Pancreas (tissue), 10 donors: ENCODE results near the gene PRAMEF14. TPM values are rescaled to one million over a fixed set of nuclear protein-coding genes. Genes with fewer than 3 reads are reported as not detected.
A peak's percentile ranks its signal among the peaks of the same experiment; 100 is the strongest.
"Not testable (repeated sequence)": the region's sequence is repeated elsewhere in the genome, so short reads cannot be mapped to it uniquely, and the experiment has no call there.

Experiments used
- ATAC-seq, 4 donors: fragments of 200-7000 bp; cut with Tn5 transposase; one replicate each; pipeline versions ENCODE4 v1.8.0 to v1.9.1; 2020; ENCODE audit warnings: mild to moderate bottlenecking in 4 of 4, moderate library complexity in 4 of 4
- DNase-seq, 6 donors: peaks; one replicate each; pipeline ENCODE4 v3.0.0-alpha.2; 2020
- FAIRE-seq: peaks from 2 replicates; lab custom pipeline; 2012; peaks lifted over from hg19 to GRCh38; lab: Jason Lieb, UNC
- H3K27ac ChIP-seq, 4 donors: fragments of 200-600 bp; sonication (generic); 1 replicate in 3 of 4; 2 replicates in 1 of 4; pipeline versions ENCODE4 v1.5.0 to v1.8.0; 2020
- H3K27me3 ChIP-seq, 4 donors: fragments of 200-600 bp; one replicate each; pipeline ENCODE4 v1.8.0; 2021
- H3K36me3 ChIP-seq, 3 donors: fragments of 200-600 bp; sonication (generic) in 1 of 3; one replicate each; pipeline versions ENCODE4 v1.5.0 to v1.8.0; 2020 to 2021
- H3K4me1 ChIP-seq, 3 donors: fragments of 200-600 bp; one replicate each; pipeline ENCODE4 v1.8.0; 2021
- H3K4me3 ChIP-seq, 4 donors: fragments of 200-600 bp; sonication (generic) in 2 of 4; one replicate each; pipeline versions ENCODE4 v1.5.0 to v1.8.0; 2020 to 2021
- H3K9me3 ChIP-seq, 4 donors: fragments of 200-600 bp; one replicate each; pipeline ENCODE4 v1.8.0; 2021
- CTCF ChIP-seq, 4 donors: fragments of 200-600 bp; sonication (generic) in 3 of 4; IDR thresholded peaks; one replicate each; pipeline versions ENCODE4 v1.5.0 to v1.8.0; 2021; ENCODE audit warnings: antibody characterized with exemption in 4 of 4
- WGBS, 2 donors: extraction: QIAGEN DNeasy Blood & Tissue Kit; methylation state at CpG; one replicate each; pipeline ENCODE4 v1.1.7; 2013; 5-methylcytosine and 5-hydroxymethylcytosine counted together
- intact Hi-C, 3 donors: fragments of 100-400 bp; cut with DNase I; formaldehyde crosslinking; loops; one replicate each; pipeline versions ENCODE4 v1.11.1 to v1.14.2; 2022
- polyA plus RNA-seq, 2 donors: library from polyadenylated mRNA; stranded (reverse); fragments of 200-250 nt; gene quantifications; one replicate each; pipeline ENCODE4 v1.2.3, GENCODE V29; 2013
- total RNA-seq, 6 donors: library from RNA; stranded (reverse); fragmentation: NEBNext Ultra II Directional in 4 of 6; extraction: Animal tissue kit (Norgen Biotek cat#: 25700) in 4 of 6; gene quantifications; one replicate each; pipeline versions ENCODE4 v1.2.1 to v1.2.4, GENCODE V29; 2021 to 2023
- donor health status: healthy with polysubstance abuse.
- donor health status: DM: no; HTN: no; CAD: no; lungs with moderate emphysema.
- donor health status: DM: no; HTN: no; CAD: no.
- donor health status: control.
- donor health status: control.
- donor health status: Bipolar disorder and iron deficiency.
- donor health status: DM: yes; HTN: yes; CAD: no.
- donor health status: DM: no; HTN: no; CAD: no.
- donor health status: DM: no; HTN: no; CAD: no.
- donor health status: DM: yes; HTN: yes; CAD: no.

The PRAMEF14 gene
- total and polyA plus RNA-seq, 8 donors, result not detected

- FAIRE-seq, H3K9me3 ChIP-seq, H3K36me3 ChIP-seq, intact Hi-C loops, H3K27ac ChIP-seq, H3K4me3 ChIP-seq, ATAC-seq, H3K27me3 ChIP-seq, H3K4me1 ChIP-seq: not testable (repeated sequence)
- WGBS, 2 donors, result 4 to 5% methylated on average over 5 of the region's 5 CpGs
- TF ChIP-seq CTCF (IDR thresholded peaks at IDR 0.05), result peak in 1 of 4 donors; percentile 36
- DNase-seq, result peak in 1 of 6 donors; percentile 18
Observed at GRCh38 chr1:13356774-13357173, 9.8 kb upstream of the PRAMEF14 start.

DNA sequence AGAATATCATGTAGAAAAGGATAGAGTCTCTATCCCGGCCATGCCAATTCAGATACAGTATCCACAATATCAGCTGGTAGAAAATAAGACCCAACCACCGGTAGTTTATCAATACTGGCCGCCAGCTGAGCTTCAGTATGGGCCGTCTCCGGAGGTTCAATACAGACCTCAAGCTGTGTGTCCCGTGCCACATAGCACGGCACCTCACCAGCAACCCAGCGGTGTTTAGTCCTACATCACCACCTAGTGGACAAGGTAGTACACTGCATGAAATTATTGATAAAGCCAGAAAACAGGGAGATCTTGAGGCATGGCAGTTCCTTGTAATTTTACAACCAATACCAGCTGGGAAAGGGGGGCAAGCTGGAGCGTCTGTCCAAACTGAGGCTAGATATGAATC, 7.5 kb upstream of the PRAMEF14 start:
- H3K27ac ChIP-seq, intact Hi-C loops, ATAC-seq, H3K9me3 ChIP-seq, H3K27me3 ChIP-seq, H3K36me3 ChIP-seq, H3K4me3 ChIP-seq, FAIRE-seq, DNase-seq, H3K4me1 ChIP-seq: not testable (repeated sequence)
- WGBS, 2 donors, result 0% methylated on average over 1 of the region's 9 CpGs; no CpG with 5 or more reads in 1 of the 2 donors

DNA sequence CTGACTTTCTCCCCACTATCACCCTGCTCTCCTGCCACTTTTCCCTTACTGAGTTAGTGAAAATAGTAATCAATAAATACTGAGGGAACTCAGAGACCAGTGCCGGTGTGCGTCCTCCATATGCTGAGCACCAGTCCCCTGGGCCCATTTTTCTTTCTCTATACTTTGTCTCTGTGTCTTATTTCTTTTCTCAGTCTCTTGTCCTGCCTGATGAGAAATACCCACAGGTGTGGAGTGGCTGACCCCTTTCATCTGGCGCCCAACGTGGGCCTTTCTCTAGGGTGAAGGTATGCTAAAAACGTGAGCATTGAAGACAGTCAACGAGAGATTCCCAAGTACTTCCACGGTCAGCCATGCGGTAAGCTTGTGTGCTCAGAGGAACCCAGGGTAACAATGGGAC, 6.5 kb upstream of the PRAMEF14 start:
- H3K36me3 ChIP-seq, intact Hi-C loops, H3K4me1 ChIP-seq, H3K27me3 ChIP-seq, FAIRE-seq, DNase-seq, H3K27ac ChIP-seq, ATAC-seq, H3K9me3 ChIP-seq, H3K4me3 ChIP-seq: not testable (repeated sequence)
- 77 to 88% methylated on average over 6 to 8 of the region's 8 CpGs for WGBS, 2 donors

DNA sequence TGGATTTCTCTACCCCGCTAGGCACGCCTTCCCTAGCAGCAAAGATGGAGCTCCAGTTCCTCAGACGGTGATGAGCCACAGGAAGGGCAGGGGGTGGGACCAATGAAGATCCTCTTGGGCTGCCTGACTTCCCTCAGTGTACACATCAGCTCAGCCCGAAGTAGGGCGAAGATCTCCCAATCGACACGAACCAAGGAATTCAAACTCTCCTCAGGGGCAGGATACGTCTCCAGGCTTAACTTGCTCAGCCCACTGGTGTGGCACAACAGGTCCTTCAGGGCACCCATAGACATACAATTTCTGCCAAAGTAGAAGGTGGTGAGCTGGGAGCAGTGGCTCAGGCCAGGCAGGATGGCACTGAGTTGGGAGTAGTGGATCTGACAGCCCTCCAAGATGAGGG, 4.4 kb downstream of the PRAMEF14 start:
- FAIRE-seq, H3K27me3 ChIP-seq, intact Hi-C loops, H3K4me1 ChIP-seq, H3K4me3 ChIP-seq, H3K9me3 ChIP-seq, H3K27ac ChIP-seq, ATAC-seq, H3K36me3 ChIP-seq, DNase-seq: not testable (repeated sequence)
- 58 to 79% methylated on average over 8 of the region's 8 CpGs for WGBS, 2 donors

GRCh38 chr1:13315281-13315680, 31.7 kb downstream of the PRAMEF14 start, which contains the start of gene PRAMEF15:
TSS of gene PRAMEF15 (plus strand) at chr1:13315581. CDS start at chr1:13318408, 2,827 bp downstream.
- H3K27ac ChIP-seq, FAIRE-seq, DNase-seq, intact Hi-C loops, H3K9me3 ChIP-seq, H3K4me3 ChIP-seq, ATAC-seq, H3K4me1 ChIP-seq, H3K27me3 ChIP-seq, H3K36me3 ChIP-seq: not testable (repeated sequence)
- 47 to 66% methylated on average over 3 of the region's 4 CpGs for WGBS, 2 donors

DNA sequence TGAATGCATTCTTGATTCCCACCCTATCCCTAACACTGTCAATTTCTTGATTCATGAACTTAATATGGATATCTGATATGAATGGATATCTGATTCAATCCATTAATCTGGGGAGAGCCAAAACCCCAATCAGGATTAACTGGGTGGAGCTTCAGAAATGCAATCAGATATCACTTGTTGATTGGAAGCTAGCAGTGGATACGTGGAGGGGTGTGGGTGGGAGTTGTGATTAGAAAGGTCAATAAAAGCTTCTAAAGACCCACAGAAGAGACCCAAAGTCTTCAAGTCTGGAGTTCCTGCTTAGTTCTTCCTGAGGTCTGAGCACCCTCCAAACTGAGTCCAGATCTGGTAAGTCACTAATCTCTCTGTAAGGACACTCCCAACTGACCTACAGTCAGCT, 43.7 kb downstream of the PRAMEF14 start, which contains the start of gene PRAMEF33:
TSS of gene PRAMEF33 (plus strand) at position 301 of the 400 bp plus-strand sequence. CDS start 2,416 bp downstream, outside the sequence.
- H3K27ac ChIP-seq, H3K4me1 ChIP-seq, intact Hi-C loops, H3K27me3 ChIP-seq, H3K9me3 ChIP-seq, DNase-seq, FAIRE-seq, H3K4me3 ChIP-seq, H3K36me3 ChIP-seq, ATAC-seq: not testable (repeated sequence)
- WGBS, 2 donors, result no CpG with 5 or more reads among the region's 1 CpG

- intact Hi-C loops, DNase-seq, H3K9me3 ChIP-seq, FAIRE-seq, H3K27ac ChIP-seq, H3K27me3 ChIP-seq, H3K36me3 ChIP-seq, H3K4me3 ChIP-seq, H3K4me1 ChIP-seq, ATAC-seq: not testable (repeated sequence)
Observed at GRCh38 chr1:13302197-13302596, 44.7 kb downstream of the PRAMEF14 start.

- intact Hi-C loops, FAIRE-seq, ATAC-seq: not testable (repeated sequence)
Observed at GRCh38 chr1:13298699-13299098, 48.2 kb downstream of the PRAMEF14 start.

DNA sequence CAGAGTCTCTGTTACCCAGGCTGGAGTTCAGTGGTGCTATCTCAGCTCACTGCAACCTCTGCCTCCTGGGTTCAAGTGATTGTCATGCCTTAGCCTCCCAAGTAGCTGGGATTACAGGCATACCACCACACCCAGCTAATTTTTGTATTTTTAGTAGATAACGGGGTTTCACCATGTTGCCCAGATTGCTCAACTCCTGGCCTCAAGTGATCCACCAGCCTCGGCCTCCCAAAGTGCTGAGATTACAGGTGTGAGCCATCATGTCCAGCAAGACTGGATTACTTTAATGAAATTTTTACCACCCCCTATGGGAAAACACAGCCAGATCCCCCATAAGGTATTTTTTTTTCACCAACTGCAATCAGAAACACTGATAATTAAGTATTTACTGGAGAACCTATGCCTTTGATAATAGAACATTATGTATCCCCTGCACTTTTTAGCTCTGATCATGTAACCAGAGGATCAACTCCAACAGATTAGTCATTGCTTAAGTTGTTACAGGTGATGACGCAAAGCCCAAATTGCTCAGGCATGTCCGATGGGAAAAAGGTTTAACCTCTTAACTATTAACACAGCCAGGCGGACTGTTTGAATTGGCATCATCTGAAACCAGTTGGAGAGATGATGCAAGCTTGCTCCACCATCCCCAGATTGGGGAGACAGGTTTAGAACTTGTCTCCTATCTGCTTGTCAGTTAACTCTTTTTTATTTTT, 49.6 kb downstream of the PRAMEF14 start:
- DNase-seq, intact Hi-C loops, FAIRE-seq, H3K27me3 ChIP-seq, ATAC-seq, H3K4me1 ChIP-seq, H3K36me3 ChIP-seq, H3K4me3 ChIP-seq, H3K27ac ChIP-seq, H3K9me3 ChIP-seq: not testable (repeated sequence)
- WGBS, 2 donors, result 83 to 91% methylated on average over 2 of the region's 5 CpGs

More at GRCh38 chr1:13298699-13299098, 48.2 kb downstream of the PRAMEF14 start:
- not testable (repeated sequence) for H3K4me1 ChIP-seq, H3K27me3 ChIP-seq, H3K9me3 ChIP-seq, DNase-seq, H3K4me3 ChIP-seq, H3K27ac ChIP-seq, H3K36me3 ChIP-seq
- 83 to 89% methylated on average over 2 to 11 of the region's 27 CpGs for WGBS, 2 donors
